Measurements from ENCODE around the gene PLEKHG4B.

- TF ChIP-seq CTCF (IDR thresholded peaks at IDR 0.05) (no peak), POLR2AphosphoS5 (IDR thresholded peaks at IDR 0.05) (no peak)
Observed at GRCh38 chr5:137741-138140, 45.8 kb downstream of the PLEKHG4B start.
